ENCODE results near the gene FSIP2. TPM values are rescaled to one million over a fixed set of nuclear protein-coding genes. Genes with fewer than 3 reads are reported as not detected.

The FSIP2 gene
- total and polyA plus RNA-seq, 2 donors (not counting 1 experiment from before 2014, with no cell fraction given), result 0.01 to 0.54 TPM

GRCh38 chr2:185854885-185855284 is 116.3 kb downstream of the FSIP2 start:
- Histone ChIP-seq H3K27me3 (replicated peaks in 1 of 4; ENCODE audit: control extremely low read depth in 1 of 4, control insufficient read depth in 3 of 4, insufficient read depth in 4 of 4, low read length in 3 of 4) (no peaks in the 10 kb centered on the region), H3K27ac (ENCODE audit: low read length in 2 of 2) (no peak overlapping the region), H3K4me2 (replicated peaks; ENCODE audit: low read depth, low read length, poor library complexity, severe bottlenecking) (no peak overlapping the region), H3K36me3 (replicated peaks in 1 of 2; ENCODE audit: control extremely low read depth in 1 of 2, control insufficient read depth in 1 of 2, extremely low read depth in 1 of 2, insufficient read depth in 2 of 2, low read length in 1 of 2) (no peaks in the 10 kb centered on the region), H4K20me1 (ENCODE audit: control insufficient read depth, insufficient read depth, low read length, poor library complexity, severe bottlenecking) (no peaks in the 10 kb centered on the region), H3K79me2 (ENCODE audit: control insufficient read depth, insufficient read depth, low read length) (no peaks in the 10 kb centered on the region), H3K4me1 (ENCODE audit: control insufficient read depth in 2 of 2, insufficient read depth in 2 of 2, low read length in 2 of 2) (no peaks in the 10 kb centered on the region), H2AFZ (ENCODE audit: insufficient read depth, low read depth, low read length, poor library complexity, severe bottlenecking) (no peak overlapping the region), H3K9me3 (ENCODE audit: control extremely low read depth in 1 of 3, control insufficient read depth in 2 of 3, insufficient read depth in 1 of 3, low read length in 2 of 3) (peaks cover 0 to 3% (median 1%) of the 10 kb centered on the region in 3 donors), H3K9ac (ENCODE audit: low read length) (no peak overlapping the region), H3K4me3 (ENCODE audit: control extremely low read depth in 1 of 5, extremely low read depth in 1 of 5, insufficient read depth in 1 of 5, low read depth in 2 of 5, low read length in 4 of 5) (no peak overlapping the region)
- TF ChIP-seq CTCF (IDR thresholded peaks at IDR 0.05) (no peak), EZH2 (IDR thresholded peaks at IDR 0.05; ENCODE audit: borderline replicate concordance, insufficient read depth, low read depth, low read length, poor library complexity, severe bottlenecking) (no peak)
- no peaks in the 10 kb centered on the region for H3K27me3 Mint-ChIP-seq
- CTCF ChIA-PET, result no interaction called here
- POLR2A ChIA-PET, result no interaction called here
- no peaks in the 10 kb centered on the region for H3K9me3 Mint-ChIP-seq (ENCODE audit: insufficient read depth)
- intact Hi-C loops (cut with micrococcal nuclease), result no loop called here
- H3K4me3 Mint-ChIP-seq, result no peak overlapping the region
- no peak overlapping the region for H3K27ac Mint-ChIP-seq
- DNase-seq (no peak), ATAC-seq (ENCODE audit: low read depth) (no peak)
- no peaks in the 10 kb centered on the region for H3K4me1 Mint-ChIP-seq
- 87% methylated on average over 3 of the region's 4 CpGs for WGBS (ENCODE audit: insufficient coverage)

DNA sequence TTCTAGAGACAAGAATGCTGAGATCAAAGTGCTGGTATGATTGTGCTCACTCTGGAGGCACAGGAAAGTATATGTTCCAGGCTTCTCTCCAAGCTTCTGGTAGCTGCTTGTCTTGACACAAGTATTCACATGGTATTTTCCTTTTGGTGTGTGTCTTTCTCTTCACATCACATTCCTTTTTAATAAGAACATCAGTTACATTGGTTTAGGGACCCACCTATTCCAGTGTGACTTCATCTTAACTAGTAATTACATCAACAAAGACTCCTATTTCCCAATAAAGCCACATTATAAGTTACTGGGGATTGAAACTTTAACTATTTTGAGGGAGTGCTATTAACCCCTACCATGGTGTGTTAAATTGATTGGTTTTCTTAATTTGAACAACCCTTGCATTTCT is 119.1 kb downstream of the FSIP2 start:
- intact Hi-C loops (cut with micrococcal nuclease), result no loop called here
- Histone ChIP-seq H3K9ac (ENCODE audit: low read length) (no peak overlapping the region), H3K9me3 (ENCODE audit: control extremely low read depth in 1 of 3, control insufficient read depth in 2 of 3, insufficient read depth in 1 of 3, low read length in 2 of 3) (peaks cover 0 to 3% (median 2%) of the 10 kb centered on the region in 3 donors), H3K27me3 (replicated peaks in 1 of 4; ENCODE audit: control extremely low read depth in 1 of 4, control insufficient read depth in 3 of 4, insufficient read depth in 4 of 4, low read length in 3 of 4) (no peaks in the 10 kb centered on the region), H3K27ac (ENCODE audit: low read length in 2 of 2) (no peak overlapping the region), H3K4me1 (ENCODE audit: control insufficient read depth in 2 of 2, insufficient read depth in 2 of 2, low read length in 2 of 2) (no peaks in the 10 kb centered on the region), H3K4me3 (ENCODE audit: control extremely low read depth in 1 of 5, extremely low read depth in 1 of 5, insufficient read depth in 1 of 5, low read depth in 2 of 5, low read length in 4 of 5) (no peak overlapping the region), H3K36me3 (replicated peaks in 1 of 2; ENCODE audit: control extremely low read depth in 1 of 2, control insufficient read depth in 1 of 2, extremely low read depth in 1 of 2, insufficient read depth in 2 of 2, low read length in 1 of 2) (no peaks in the 10 kb centered on the region), H3K79me2 (ENCODE audit: control insufficient read depth, insufficient read depth, low read length) (no peaks in the 10 kb centered on the region), H2AFZ (ENCODE audit: insufficient read depth, low read depth, low read length, poor library complexity, severe bottlenecking) (no peak overlapping the region), H4K20me1 (ENCODE audit: control insufficient read depth, insufficient read depth, low read length, poor library complexity, severe bottlenecking) (no peaks in the 10 kb centered on the region), H3K4me2 (replicated peaks; ENCODE audit: low read depth, low read length, poor library complexity, severe bottlenecking) (no peak overlapping the region)
- Mint-ChIP-seq H3K4me1 (no peaks in the 10 kb centered on the region), H3K4me3 (no peak overlapping the region), H3K27me3 (no peaks in the 10 kb centered on the region), H3K9me3 (ENCODE audit: insufficient read depth) (peaks cover 3% of the 10 kb centered on the region), H3K27ac (no peak overlapping the region)
- ChIA-PET POLR2A (no interaction called here), CTCF (no interaction called here)
- no peak for DNase-seq
- no peak for ATAC-seq (ENCODE audit: low read depth)
- no peak for TF ChIP-seq EZH2 (IDR thresholded peaks at IDR 0.05; ENCODE audit: borderline replicate concordance, insufficient read depth, low read depth, low read length, poor library complexity, severe bottlenecking)
- no peak for TF ChIP-seq CTCF (IDR thresholded peaks at IDR 0.05)

Measured in B cell (primary cell).